ENCODE data around the gene FCRL6.

The FCRL6 gene

GRCh38 chr1:159802111-159802510 is at the start of gene FCRL6:
Gene FCRL6 (plus strand): TSS chr1:159802360. CDS start chr1:159802425, 65 bp downstream.
- H3K4me3 ChIP-seq (ENCODE audit: low read depth, low read length) = no peak within 1 kb of the TSS
- TF ChIP-seq, protein P1, sequence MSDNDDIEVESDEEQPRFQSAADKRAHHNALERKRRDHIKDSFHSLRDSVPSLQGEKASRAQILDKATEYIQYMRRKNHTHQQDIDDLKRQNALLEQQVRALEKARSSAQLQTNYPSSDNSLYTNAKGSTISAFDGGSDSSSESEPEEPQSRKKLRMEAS (IDR thresholded peaks at IDR 0.05; ENCODE audit: low read depth, low read length) = no peak
- TF ChIP-seq CTCF (IDR thresholded peaks at IDR 0.05; ENCODE audit: low read depth, low read length) (no peak), POLR2A (IDR thresholded peaks at IDR 0.05; ENCODE audit: extremely low read depth, insufficient read length) (no peak), MYC (IDR thresholded peaks at IDR 0.05; ENCODE audit: low read depth, low read length) (no peak)
- DNase-seq (ENCODE audit: low read depth) = no peak

DNA sequence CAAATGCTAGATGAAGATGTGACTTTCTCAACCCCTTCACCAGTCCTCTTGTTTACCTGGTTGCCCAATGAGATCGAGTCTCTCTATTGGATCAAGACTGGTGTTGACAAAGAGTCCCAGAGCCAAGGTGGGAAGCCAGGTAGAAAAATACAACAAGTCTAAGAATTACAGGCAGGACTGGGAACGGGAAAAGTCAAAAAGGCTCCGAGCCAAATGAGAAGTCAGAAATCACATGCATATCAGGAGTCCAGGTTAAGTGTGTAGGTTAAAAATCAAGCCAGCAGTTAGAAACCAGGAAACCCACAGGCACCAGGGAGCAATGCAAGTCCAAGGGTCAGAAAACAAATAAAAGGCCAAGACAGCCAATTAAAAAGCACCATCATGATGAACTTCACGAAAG is 48.8 kb upstream of the FCRL6 start:
- H3K4me3 ChIP-seq (ENCODE audit: low read depth, low read length) = no peak overlapping the region
- no peak for DNase-seq (ENCODE audit: low read depth)
- TF ChIP-seq, protein P1 (IDR thresholded peaks at IDR 0.05; ENCODE audit: low read depth, low read length) = no peak
- TF ChIP-seq CTCF (IDR thresholded peaks at IDR 0.05; ENCODE audit: low read depth, low read length) = no peak
- TF ChIP-seq MYC (IDR thresholded peaks at IDR 0.05; ENCODE audit: low read depth, low read length) = no peak
- no peak for TF ChIP-seq POLR2A (IDR thresholded peaks at IDR 0.05; ENCODE audit: extremely low read depth, insufficient read length)

GRCh38 chr1:159755451-159756007 is 46.6 kb upstream of the FCRL6 start:
- DNase-seq (ENCODE audit: low read depth) = peak; percentile 5
- H3K4me3 ChIP-seq (ENCODE audit: low read depth, low read length) = no peak overlapping the region
- TF ChIP-seq MYC (IDR thresholded peaks at IDR 0.05; ENCODE audit: low read depth, low read length) = no peak
- TF ChIP-seq, protein P1 (IDR thresholded peaks at IDR 0.05; ENCODE audit: low read depth, low read length) = no peak
- TF ChIP-seq CTCF (IDR thresholded peaks at IDR 0.05; ENCODE audit: low read depth, low read length) = no peak
- no peak for TF ChIP-seq POLR2A (IDR thresholded peaks at IDR 0.05; ENCODE audit: extremely low read depth, insufficient read length)

DNA sequence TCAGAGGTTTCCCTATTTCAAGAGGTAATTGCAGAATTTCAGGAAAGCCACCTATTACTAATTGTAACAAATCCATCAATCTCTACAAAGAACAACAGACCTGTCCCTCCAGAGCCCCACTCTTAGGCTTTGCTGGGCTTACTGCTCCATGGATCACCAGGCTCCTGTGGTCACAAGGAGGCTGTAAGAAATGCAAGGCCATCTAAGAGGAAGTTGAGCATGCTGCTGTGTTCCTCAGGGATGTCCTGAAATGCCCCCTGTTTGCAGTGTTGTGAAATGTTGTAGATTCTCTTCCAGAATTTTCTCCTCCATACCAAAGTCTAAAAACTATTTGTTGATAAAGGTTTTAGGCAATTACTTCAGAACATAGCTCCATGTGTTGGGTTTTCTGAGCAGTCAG is 45.8 kb upstream of the FCRL6 start:
- no peak overlapping the region for H3K4me3 ChIP-seq (ENCODE audit: low read depth, low read length)
- TF ChIP-seq CTCF (IDR thresholded peaks at IDR 0.05; ENCODE audit: low read depth, low read length) (no peak), POLR2A (IDR thresholded peaks at IDR 0.05; ENCODE audit: extremely low read depth, insufficient read length) (no peak), MYC (IDR thresholded peaks at IDR 0.05; ENCODE audit: low read depth, low read length) (peak; percentile 18; the same call in 1 of the 2 replicates)
- TF ChIP-seq, protein P1 (IDR thresholded peaks at IDR 0.05; ENCODE audit: low read depth, low read length) = peak; percentile 46
- peak; percentile 72 for DNase-seq (ENCODE audit: low read depth)

- H3K4me3 ChIP-seq (ENCODE audit: low read depth, low read length) = no peak overlapping the region
These were observed 38.5 kb upstream of the FCRL6 start for GRCh38 chr1:159763686-159764085.

More at GRCh38 chr1:159763686-159764085, 38.5 kb upstream of the FCRL6 start:
- no peak for TF ChIP-seq MYC (IDR thresholded peaks at IDR 0.05; ENCODE audit: low read depth, low read length)
- TF ChIP-seq POLR2A (IDR thresholded peaks at IDR 0.05; ENCODE audit: extremely low read depth, insufficient read length) = no peak
- TF ChIP-seq, protein P1 (IDR thresholded peaks at IDR 0.05; ENCODE audit: low read depth, low read length) = no peak
- no peak for TF ChIP-seq CTCF (IDR thresholded peaks at IDR 0.05; ENCODE audit: low read depth, low read length)
- DNase-seq (ENCODE audit: low read depth) = no peak

Data from NB4 (cell line).